ENCODE results near the gene GRM7.

Gene GRM7

GRCh38 chr3:7322957-7323669, 462.2 kb downstream of the GRM7 start:
- no peak for DNase-seq

DNA sequence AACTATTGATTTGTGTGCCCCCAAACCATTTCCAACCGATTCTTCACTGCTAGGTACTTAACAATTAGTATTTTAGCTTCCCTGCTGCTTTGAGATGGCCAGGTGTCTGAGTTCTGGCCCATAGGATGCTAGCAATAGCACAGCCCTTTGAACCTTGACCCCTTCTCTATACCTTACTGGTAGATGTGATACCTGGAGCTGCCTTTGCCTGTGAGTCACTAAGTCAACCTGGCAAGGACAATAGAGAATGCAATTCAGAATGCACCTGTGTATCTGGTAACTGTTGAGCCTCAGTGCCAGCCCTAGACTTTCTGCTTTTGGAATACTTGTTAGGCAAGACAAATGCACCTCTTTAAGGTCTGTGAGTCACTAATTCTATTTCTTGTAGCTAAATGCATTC, 467.4 kb downstream of the GRM7 start:
- no peak for DNase-seq

DNA sequence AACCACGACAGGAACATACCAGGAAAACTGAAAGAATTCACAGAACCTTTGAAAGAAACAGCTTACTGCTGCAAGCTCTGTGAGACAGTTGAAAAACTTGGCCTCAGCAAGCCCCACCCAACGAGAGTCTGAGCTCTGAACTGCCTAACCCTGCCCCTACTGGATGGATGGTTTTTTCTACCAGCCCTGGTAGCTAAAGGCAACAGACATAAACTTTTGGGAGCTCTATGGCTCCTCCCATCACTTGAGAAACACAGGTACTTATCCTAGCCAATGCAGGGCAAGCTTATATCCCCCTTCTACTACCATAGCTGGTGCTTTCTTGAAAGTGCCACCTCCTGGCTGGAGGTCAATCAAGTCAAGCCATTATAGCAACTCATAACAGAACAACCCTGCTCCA, 471.8 kb downstream of the GRM7 start:
- DNase-seq = no peak

DNA sequence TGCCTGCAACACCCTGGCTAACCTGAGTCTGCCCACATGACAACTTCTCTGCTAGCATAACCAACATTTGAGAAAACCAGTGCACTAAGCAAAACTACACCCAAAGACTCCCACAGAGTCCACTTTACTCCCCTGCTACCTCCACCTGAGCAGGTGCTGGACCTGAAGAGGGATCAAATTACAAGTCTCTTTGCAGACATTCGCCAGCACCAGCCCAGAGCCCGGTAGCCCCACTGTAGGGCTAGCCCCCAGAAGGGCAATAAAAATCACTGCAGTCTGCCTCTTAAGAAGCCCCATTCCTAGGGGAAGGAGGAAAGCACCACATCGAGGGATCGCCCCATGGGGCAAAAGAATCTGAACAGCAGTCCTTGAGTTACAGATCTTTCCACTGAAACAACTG, 472.2 kb downstream of the GRM7 start:
- DNase-seq = no peak

DNA sequence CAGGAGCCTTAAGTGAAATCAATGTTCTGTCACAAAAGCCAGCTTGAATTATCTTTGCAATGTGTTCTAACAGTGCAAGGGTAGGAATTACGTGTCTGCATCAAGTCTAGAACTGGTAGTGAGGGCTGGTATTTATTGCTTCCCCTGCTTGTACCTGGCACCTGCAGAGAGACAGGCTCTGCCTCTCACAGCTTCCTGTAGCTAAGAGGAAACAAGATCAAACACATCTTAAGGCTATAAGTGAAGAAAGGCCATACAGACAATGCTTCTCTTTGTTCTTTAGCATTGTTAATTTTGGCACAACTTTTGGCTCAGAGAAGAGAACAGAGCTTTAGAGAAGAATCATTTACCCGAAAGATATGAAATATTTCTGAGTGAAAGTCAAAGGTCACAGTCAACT, 479.9 kb downstream of the GRM7 start:
- DNase-seq = no peak

DNA sequence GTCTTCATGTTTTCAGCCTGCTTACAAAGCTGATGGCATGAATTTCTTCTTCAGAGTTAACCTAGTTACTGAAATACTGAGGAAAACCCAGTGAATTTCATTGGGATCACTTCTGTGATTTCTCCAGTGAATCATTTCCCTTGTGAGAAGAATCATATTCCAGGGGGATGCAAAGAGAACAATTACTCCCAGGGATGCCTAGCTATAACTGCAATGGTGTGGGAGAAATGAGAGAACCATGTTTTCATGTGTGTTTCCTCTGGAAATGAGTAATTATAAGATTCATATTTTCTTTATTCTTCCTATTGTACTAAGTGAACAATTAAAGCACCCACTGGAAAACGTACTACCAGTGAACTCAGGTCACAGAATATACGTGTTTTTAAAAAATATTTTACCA, 485.4 kb downstream of the GRM7 start:
- no peak for DNase-seq

- DNase-seq = no peak
These were observed 496.2 kb downstream of the GRM7 start for GRCh38 chr3:7357101-7357500.

GRCh38 chr3:7367968-7368367, 507.1 kb downstream of the GRM7 start:
- DNase-seq = no peak

GRCh38 chr3:7368597-7368996, 507.7 kb downstream of the GRM7 start:
- DNase-seq = no peak

GRCh38 chr3:7371693-7372572, 511.0 kb downstream of the GRM7 start:
- DNase-seq = no peak

GRCh38 chr3:7377103-7377502, 516.2 kb downstream of the GRM7 start:
- no peak for DNase-seq

- no peak for DNase-seq
These were observed 520.8 kb downstream of the GRM7 start for GRCh38 chr3:7381741-7382140.

DNA sequence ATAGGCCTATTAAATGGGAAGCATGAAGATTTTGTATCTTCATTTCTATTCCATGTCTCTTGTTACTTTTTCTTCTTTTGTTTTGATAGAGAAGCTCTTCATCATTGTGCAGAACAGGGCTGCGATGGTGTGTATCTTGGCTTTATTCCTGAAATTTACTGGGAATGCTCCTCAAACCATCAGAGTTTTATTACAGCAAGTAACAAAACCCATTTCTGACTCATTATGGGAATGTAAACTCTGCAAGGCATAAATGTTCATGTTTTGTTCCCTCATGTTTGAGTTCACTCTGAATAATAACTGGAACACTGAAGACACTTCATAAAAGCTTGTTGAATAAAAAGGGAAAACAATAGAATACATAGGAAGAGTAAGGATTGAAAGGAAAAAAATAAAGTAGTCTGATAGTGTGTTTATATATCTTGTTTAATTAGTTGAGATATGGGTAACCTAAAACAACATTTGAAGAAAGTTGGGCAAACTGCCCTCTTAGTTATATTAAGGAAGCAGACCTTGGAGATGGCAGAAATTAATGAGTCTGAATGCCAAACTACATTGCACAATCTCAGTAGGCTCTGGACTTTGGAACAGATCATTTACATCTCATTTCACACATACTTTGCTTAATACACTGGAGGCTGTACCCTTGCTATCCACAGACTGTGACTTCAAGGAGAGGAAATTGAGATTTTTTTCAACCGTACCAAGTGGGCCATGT, 521.5 kb downstream of the GRM7 start:
- no peak for DNase-seq

- no peak for DNase-seq
These were observed 524.7 kb downstream of the GRM7 start for GRCh38 chr3:7385635-7386034.

DNA sequence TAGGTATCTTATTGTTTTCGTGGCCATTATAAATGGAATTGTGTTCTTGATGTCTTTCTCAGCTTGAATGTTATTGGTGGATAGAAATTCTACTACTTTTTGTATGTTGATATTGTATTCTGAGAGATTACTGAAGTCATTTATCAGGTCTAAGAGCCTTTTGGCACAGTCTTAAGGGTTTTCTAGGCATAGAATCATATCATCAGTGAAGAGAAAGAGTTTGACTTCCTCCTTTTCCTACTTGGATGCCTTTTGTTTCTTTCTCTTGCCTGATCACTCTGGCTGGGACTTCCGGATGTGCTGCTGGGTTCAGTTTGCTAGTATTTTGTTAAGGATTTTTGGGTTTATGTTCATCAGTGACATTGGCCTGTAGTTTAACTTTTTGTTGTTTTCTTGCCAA, 527.1 kb downstream of the GRM7 start:
- no peak for DNase-seq

GRCh38 chr3:7392206-7392605, 531.3 kb downstream of the GRM7 start:
- DNase-seq = no peak

- DNase-seq = no peak
These were observed 533.2 kb downstream of the GRM7 start for GRCh38 chr3:7393944-7394605.

DNA sequence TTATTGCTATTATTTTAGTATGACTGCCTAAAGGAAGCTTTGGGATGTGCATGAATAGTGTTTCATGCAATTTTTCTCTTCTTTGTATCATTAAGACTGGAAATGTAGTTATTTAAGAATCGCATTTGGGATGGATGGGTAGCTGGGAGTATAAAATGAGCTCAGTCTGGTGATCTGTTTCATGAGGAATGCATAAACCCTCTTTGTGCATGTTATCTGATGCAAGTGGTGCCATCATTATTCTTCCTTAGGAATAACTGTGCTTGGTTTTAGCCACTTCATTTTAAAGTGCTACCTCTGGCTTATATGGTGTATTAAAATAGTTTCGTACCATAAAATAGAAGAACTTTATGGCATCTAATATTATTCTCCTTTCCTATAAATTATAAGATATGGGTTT, 535.6 kb downstream of the GRM7 start:
- DNase-seq = no peak

GRCh38 chr3:7397097-7397496, 536.2 kb downstream of the GRM7 start:
- DNase-seq = no peak

DNA sequence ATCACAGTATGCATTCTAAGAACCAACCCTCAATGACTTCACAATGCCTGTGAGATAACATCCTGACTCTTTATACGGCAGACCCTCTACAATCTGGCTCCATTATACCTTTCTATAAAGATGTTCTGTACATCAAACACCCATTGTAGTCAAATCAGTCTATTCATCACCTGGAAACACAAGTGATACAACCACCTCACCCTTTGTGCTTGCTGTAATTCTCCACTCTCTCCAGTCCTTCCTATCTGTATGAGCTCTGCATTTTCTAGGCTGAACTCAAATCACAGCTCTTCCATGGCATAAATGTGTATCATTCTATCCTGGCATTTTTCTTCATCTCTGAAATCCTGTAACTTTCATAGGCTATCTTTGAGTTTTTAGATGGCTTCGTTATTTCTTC, 539.4 kb downstream of the GRM7 start:
- no peak for DNase-seq

- no peak for DNase-seq
These were observed 540.5 kb downstream of the GRM7 start for GRCh38 chr3:7401418-7401817.

DNA sequence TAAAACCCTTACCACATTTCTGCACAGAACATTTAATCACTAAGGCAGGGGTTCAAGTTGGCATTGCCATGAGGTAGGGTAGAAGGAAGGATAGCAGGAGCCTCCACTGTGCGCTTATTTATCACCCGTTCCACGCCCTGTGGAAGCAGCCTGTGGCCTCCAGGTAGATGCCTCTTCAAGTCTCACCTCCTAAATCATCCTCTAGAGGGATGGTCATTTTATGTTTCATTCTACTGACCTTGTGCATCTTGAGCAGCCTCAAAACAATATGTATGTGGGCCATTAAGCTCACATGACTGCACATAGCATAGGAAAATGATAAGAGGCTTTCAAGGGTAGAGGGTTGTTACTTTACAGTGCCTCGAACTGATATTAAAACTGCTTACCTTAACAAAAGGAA, 546.2 kb downstream of the GRM7 start:
- no peak for DNase-seq

- no peak for DNase-seq
These were observed 549.9 kb downstream of the GRM7 start for GRCh38 chr3:7410782-7411181.

Data from KG1 (cell line).